Liver (tissue), 3 donors: ENCODE measurements around the gene ABCA6.

Experiments
- ATF3 ChIP-seq: IDR thresholded peaks from 2 replicates; pipeline ENCODE4 v1.6.1; 2016; ENCODE audit warnings: antibody characterized with exemption
- CTCF ChIP-seq: fragments of 150-350 bp; IDR thresholded peaks from 2 replicates; pipeline ENCODE4 v1.5.1; 2017; ENCODE audit warnings: improper control_type of control experiment, low read depth, low read length; ENCODE audit not compliant: missing input control
- EGR1 ChIP-seq, 2 donors: IDR thresholded peaks; 2 replicates each; pipeline ENCODE4 v1.6.1; 2016 to 2018; ENCODE audit warnings: antibody characterized with exemption in 2 of 2, low read depth in 2 of 2
- FOXA2 ChIP-seq: IDR thresholded peaks from 2 replicates; pipeline ENCODE4 v1.6.1; 2016; ENCODE audit warnings: antibody characterized with exemption
- GABPA ChIP-seq, 2 donors: IDR thresholded peaks in 1 of 2; conservative IDR thresholded peaks in 1 of 2; 2 replicates each; pipeline ENCODE4 v1.6.1; 2016; ENCODE audit warnings: antibody characterized with exemption in 2 of 2, mild to moderate bottlenecking in 1 of 2, moderate library complexity in 1 of 2
- RAD21 ChIP-seq, 2 donors: IDR thresholded peaks; 2 replicates each; pipeline ENCODE4 v1.6.1; 2016; ENCODE audit warnings: antibody characterized with exemption in 2 of 2, mild to moderate bottlenecking in 2 of 2
- RXRA ChIP-seq, 2 donors: IDR thresholded peaks; 2 replicates each; pipeline ENCODE4 v1.6.1; 2017 to 2018; ENCODE audit warnings: antibody characterized with exemption in 2 of 2, mild to moderate bottlenecking in 1 of 2
- TAF1 ChIP-seq: conservative IDR thresholded peaks from 2 replicates; pipeline ENCODE4 v1.6.1; 2016; ENCODE audit warnings: antibody characterized with exemption, mild to moderate bottlenecking
- donor health status: healthy.
- donor health status: healthy.

- TF ChIP-seq CTCF = no peak
- no peak for TF ChIP-seq RAD21 (IDR thresholded peaks at IDR 0.05)
- no peak for TF ChIP-seq ATF3
- TF ChIP-seq FOXA2 = no peak
- TF ChIP-seq GABPA (IDR thresholded peaks at IDR 0.05 in 1 of 2, conservative IDR thresholded peaks at IDR 0.05 in 1 of 2) = no peak
- TF ChIP-seq RXRA (IDR thresholded peaks at IDR 0.05) = no peak
- no peak for TF ChIP-seq TAF1
- TF ChIP-seq EGR1 (IDR thresholded peaks at IDR 0.05; ENCODE audit: low read depth in 2 of 2) = no peak
These were observed 29.9 kb downstream of the ABCA6 start for GRCh38 chr17:69111794-69112193.
